HepG2 (cell line): ENCODE data around the gene SNX9.

Experiments used
- HDAC6 ChIP-seq: fragments of 200-600 bp; sonication (generic); IDR thresholded peaks from 2 replicates; pipeline ENCODE4 v1.7.0; 2017; ENCODE audit warnings: mild to moderate bottlenecking, antibody characterized with exemption, low read length, low read depth
- HNRNPLL ChIP-seq: fragments of 200-400 bp; formaldehyde crosslinking; IDR thresholded peaks from 2 replicates; pipeline ENCODE4 v1.6.1; 2017; ENCODE audit warnings: mild to moderate bottlenecking, low read depth, low read length; ENCODE audit not compliant: poor library complexity, severe bottlenecking
- KLF16 ChIP-seq, 2 experiments: sonication (generic) in 1 of 2; formaldehyde crosslinking in 1 of 2; IDR thresholded peaks; 2 replicates each; pipeline versions ENCODE4 v1.6.1 to v1.8.0; 2016 to 2023; ENCODE audit warnings: missing genetic modification reagents in 2 of 2, missing compliant biosample characterization in 1 of 2
- MEIS2 ChIP-seq: sonication (generic); formaldehyde crosslinking; IDR thresholded peaks from 2 replicates; pipeline ENCODE4 v1.9.0; 2021; ENCODE audit warnings: mild to moderate bottlenecking, missing genetic modification reagents
- POLR2A ChIP-seq, 2 experiments: IDR thresholded peaks; 2 replicates each; pipeline ENCODE4 v1.6.1; 2011; ENCODE audit warnings: low read depth in 2 of 2, low read length in 2 of 2, mild to moderate bottlenecking in 1 of 2, moderate library complexity in 1 of 2; ENCODE audit not compliant: insufficient read depth in 1 of 2
- SMAD3 ChIP-seq: sonication (generic); formaldehyde crosslinking; IDR thresholded peaks from 2 replicates; pipeline ENCODE4 v1.4.0; 2020; ENCODE audit warnings: missing genetic modification reagents
- SP4 ChIP-seq: sonication (generic); formaldehyde crosslinking; IDR thresholded peaks from 2 replicates; pipeline ENCODE4 v1.8.1; 2023; ENCODE audit warnings: mild to moderate bottlenecking, missing genetic modification reagents
- TBP ChIP-seq: sonication (generic); formaldehyde crosslinking; IDR thresholded peaks from 2 replicates; pipeline ENCODE4 v1.5.0; 2020; ENCODE audit warnings: missing genetic modification reagents
- TBX3 ChIP-seq: fragments of 450-650 bp; IDR thresholded peaks from 2 replicates; pipeline ENCODE4 v1.6.1; 2017; ENCODE audit warnings: antibody characterized with exemption, mild to moderate bottlenecking, inconsistent platforms, borderline replicate concordance
- ZFP41 ChIP-seq: sonication (generic); formaldehyde crosslinking; IDR thresholded peaks from 2 replicates; pipeline ENCODE4 v1.4.0; 2020; ENCODE audit warnings: mild to moderate bottlenecking, missing genetic modification reagents, borderline replicate concordance
- ZNF232 ChIP-seq: sonication (generic); formaldehyde crosslinking; IDR thresholded peaks from 2 replicates; pipeline ENCODE4 v1.4.0; 2020; ENCODE audit warnings: missing genetic modification reagents, borderline replicate concordance
- ZNF580 ChIP-seq: IDR thresholded peaks from 2 replicates; pipeline ENCODE4 v1.6.1; 2016; ENCODE audit warnings: low read depth, borderline replicate concordance

GRCh38 chr6:157812425-157813171 lies 10.4 kb upstream of the SNX9 start:
- TF ChIP-seq HDAC6 (no peak), SMAD3 (CRISPR knock-in tag) (no peak), ZNF580 (CRISPR knock-in tag) (no peak), TBP (CRISPR knock-in tag) (no peak), ZFP41 (no peak), TBX3 (no peak), KLF16 (CRISPR knock-in tag; IDR thresholded peaks at IDR 0.05) (no peak), HNRNPLL (no peak), POLR2A (IDR thresholded peaks at IDR 0.05; ENCODE audit: insufficient read depth in 1 of 2, low read depth in 2 of 2, low read length in 2 of 2) (no peak), MEIS2 (no peak), ZNF232 (CRISPR knock-in tag) (no peak), SP4 (CRISPR knock-in tag) (no peak)
